Activated CD4-positive, alpha-beta T cell treated with anti-CD3 and anti-CD28 coated beads for 24 hours (primary cell): ENCODE data around the gene SUN5.

ENCODE experiments used
- DNase-seq, 2 donors: peaks; one replicate each; pipeline ENCODE4 v3.0.0-alpha.2; 2020; ENCODE audit warnings: low read depth in 2 of 2

SUN5 gene

GRCh38 chr20:33014336-33015113, 10.3 kb upstream of the SUN5 start:
- DNase-seq, result no peak

- no peak for DNase-seq
These were observed 9.6 kb upstream of the SUN5 start for GRCh38 chr20:33013701-33014326.

- no peak for DNase-seq
These were observed 8.3 kb upstream of the SUN5 start for GRCh38 chr20:33012327-33013189.

- no peak for DNase-seq
These were observed 6.6 kb upstream of the SUN5 start for GRCh38 chr20:33010674-33011449.

- DNase-seq, result no peak
These were observed 5.9 kb upstream of the SUN5 start for GRCh38 chr20:33010133-33010504.

- no peak for DNase-seq
These were observed 5.2 kb upstream of the SUN5 start for GRCh38 chr20:33009214-33010132.

GRCh38 chr20:33008336-33009213, 4.3 kb upstream of the SUN5 start:
- DNase-seq, result no peak

GRCh38 chr20:33007376-33008335, 3.4 kb upstream of the SUN5 start, which contains the start of gene BPIFB2:
Gene BPIFB2 (plus strand): TSS chr20:33007704. CDS start chr20:33008575, 871 bp downstream.
- no peak for DNase-seq

- no peak for DNase-seq
These were observed 2.6 kb upstream of the SUN5 start for GRCh38 chr20:33006776-33007375.

- no peak for DNase-seq
These were observed 1.9 kb upstream of the SUN5 start for GRCh38 chr20:33005908-33006775.

GRCh38 chr20:33005132-33005566, 916 bp upstream of the SUN5 start:
- peak in 1 of 2 donors; percentile 22 for DNase-seq

- no peak for DNase-seq
These were observed 2.0 kb downstream of the SUN5 start for GRCh38 chr20:33002087-33002808.

GRCh38 chr20:33000802-33001466, 3.3 kb downstream of the SUN5 start:
- DNase-seq, result no peak

- no peak for DNase-seq
These were observed 4.5 kb downstream of the SUN5 start for GRCh38 chr20:32999603-33000250.

GRCh38 chr20:32997431-32997830, 6.8 kb downstream of the SUN5 start:
- no peak for DNase-seq
